Right cardiac atrium (tissue), 5 donors: ENCODE data around the gene ATF6. TPM values are rescaled to one million over a fixed set of nuclear protein-coding genes. Genes with fewer than 3 reads are reported as not detected.

Experiments used
- ATAC-seq, 2 donors: fragments of 200-7000 bp; cut with Tn5 transposase; one replicate each; pipeline versions ENCODE4 v1.8.0 to v1.9.1; 2020; ENCODE audit warnings: moderate library complexity in 2 of 2, mild to moderate bottlenecking in 1 of 2
- DNase-seq, 3 donors: peaks; one replicate each; pipeline ENCODE4 v3.0.0-alpha.2; 2020
- H3K27ac ChIP-seq: one replicate; pipeline ENCODE4 v1.5.1; 2013; ENCODE audit warnings: mild to moderate bottlenecking, low read length, control low read depth, moderate library complexity
- H3K27me3 ChIP-seq: one replicate; pipeline ENCODE4 v1.6.1; 2013; ENCODE audit not compliant: control insufficient read depth, insufficient read depth
- H3K4me1 ChIP-seq: one replicate; pipeline ENCODE4 v1.6.1; 2013; ENCODE audit warnings: low read length; ENCODE audit not compliant: control insufficient read depth, insufficient read depth
- H3K4me3 ChIP-seq: one replicate; pipeline ENCODE4 v1.5.1; 2013; ENCODE audit warnings: low read length, control low read depth
- H3K9me3 ChIP-seq: one replicate; pipeline ENCODE4 v1.6.1; 2013; ENCODE audit warnings: low read length; ENCODE audit not compliant: control insufficient read depth
- WGBS: extraction: QIAGEN DNeasy Blood & Tissue Kit; methylation state at CpG from one replicate; pipeline ENCODE4 v1.1.7; 2013; 5-methylcytosine and 5-hydroxymethylcytosine counted together
- intact Hi-C, 4 donors: fragments of 100-400 bp; cut with DNase I; formaldehyde crosslinking; loops; one replicate each; pipeline versions ENCODE4 v1.11.0 to v1.14.0; 2022 to 2023
- polyA plus RNA-seq: library from polyadenylated mRNA; stranded (reverse); fragments of 200-250 nt; gene quantifications from one replicate; pipeline ENCODE4 v1.2.3, GENCODE V29; 2013
- total RNA-seq, 4 donors: library from RNA; stranded (reverse); fragmentation: NEBNext Ultra II Directional; extraction: Animal tissue kit (Norgen Biotek cat#: 25700); gene quantifications; one replicate each; pipeline ENCODE4 v1.2.1, GENCODE V29; 2021
- donor health status: healthy with polysubstance abuse.
- donor health status: DM: no; HTN: yes; CAD: no.
- donor health status: DM: no; HTN: no; CAD: no.
- donor health status: DM: no; HTN: yes; CAD: no; lungs with severe emphysema.
- donor health status: DM: yes; HTN: yes; CAD: no.

ATF6 gene
- total and polyA plus RNA-seq, 5 donors: 5.7 to 18.5 (median 15.6) TPM

DNA sequence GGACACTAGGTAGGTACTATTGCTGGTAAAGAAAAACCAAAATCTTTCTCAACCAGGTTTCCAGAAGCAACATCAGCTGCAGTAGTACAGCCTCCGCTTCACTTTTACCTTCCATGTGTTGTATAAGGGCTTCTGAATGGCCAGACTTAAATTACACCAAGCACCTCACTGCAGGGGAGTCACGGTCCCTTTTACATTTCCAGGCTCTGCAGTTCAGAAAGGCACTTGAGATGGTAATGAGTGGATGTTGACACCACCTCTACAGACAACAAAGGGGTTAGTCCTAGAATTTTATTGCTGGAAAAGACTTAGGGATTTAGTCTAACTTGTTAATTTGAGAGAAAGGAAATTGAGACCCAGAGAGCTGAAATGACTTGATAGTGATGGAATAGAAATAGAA is 28.5 kb upstream of the ATF6 start:
- no peak for ATAC-seq
- Histone ChIP-seq H3K4me3 (no peak overlapping the region), H3K4me1 (peaks cover 1% of the 10 kb centered on the region), H3K27me3 (no peaks in the 10 kb centered on the region), H3K27ac (no peak overlapping the region), H3K9me3 (no peaks in the 10 kb centered on the region)
- no peak for DNase-seq
- intact Hi-C loops: no loop called here
- WGBS: 67% methylated on average over 2 of the region's 2 CpGs

DNA sequence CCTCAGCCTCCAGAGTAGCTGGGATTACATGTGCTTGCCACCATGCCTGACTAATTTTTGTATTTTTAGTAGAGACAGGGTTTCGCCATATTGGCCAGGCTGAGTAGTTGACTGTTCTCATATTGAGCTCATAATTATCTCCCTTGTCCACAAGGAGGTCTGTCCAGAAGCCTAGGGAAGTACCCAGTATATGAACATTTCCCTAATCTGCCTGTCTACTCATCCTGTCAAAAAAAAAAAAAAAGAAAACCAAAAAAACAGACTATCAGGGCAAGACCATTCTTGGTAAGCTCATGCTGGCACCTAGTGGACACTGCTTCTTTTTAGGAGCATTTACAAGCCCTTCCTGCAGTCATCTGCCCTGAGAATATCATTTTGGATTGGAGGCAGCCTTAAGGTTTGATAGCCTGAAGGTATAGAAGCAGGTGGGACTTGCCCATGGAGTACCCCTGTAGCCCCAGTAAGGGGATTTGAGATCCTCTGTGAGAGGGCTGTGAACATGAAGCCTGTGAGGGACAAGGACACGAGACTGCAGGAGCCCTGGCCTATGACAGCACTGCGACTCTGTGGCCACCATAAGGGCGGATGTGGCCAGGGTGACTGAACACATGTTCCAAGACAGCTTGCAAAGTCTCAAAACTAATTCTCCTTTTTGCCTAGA is 27.4 kb upstream of the ATF6 start:
- peak; percentile 73 for ATAC-seq
- Histone ChIP-seq H3K4me1 (peaks cover 1% of the 10 kb centered on the region), H3K27ac (no peak overlapping the region), H3K9me3 (no peaks in the 10 kb centered on the region), H3K27me3 (no peaks in the 10 kb centered on the region), H3K4me3 (no peak overlapping the region)
- intact Hi-C loops: no loop called here
- 83% methylated on average over 4 of the region's 4 CpGs for WGBS
- DNase-seq: peak; percentile 36 to 73 (median 69)

DNA sequence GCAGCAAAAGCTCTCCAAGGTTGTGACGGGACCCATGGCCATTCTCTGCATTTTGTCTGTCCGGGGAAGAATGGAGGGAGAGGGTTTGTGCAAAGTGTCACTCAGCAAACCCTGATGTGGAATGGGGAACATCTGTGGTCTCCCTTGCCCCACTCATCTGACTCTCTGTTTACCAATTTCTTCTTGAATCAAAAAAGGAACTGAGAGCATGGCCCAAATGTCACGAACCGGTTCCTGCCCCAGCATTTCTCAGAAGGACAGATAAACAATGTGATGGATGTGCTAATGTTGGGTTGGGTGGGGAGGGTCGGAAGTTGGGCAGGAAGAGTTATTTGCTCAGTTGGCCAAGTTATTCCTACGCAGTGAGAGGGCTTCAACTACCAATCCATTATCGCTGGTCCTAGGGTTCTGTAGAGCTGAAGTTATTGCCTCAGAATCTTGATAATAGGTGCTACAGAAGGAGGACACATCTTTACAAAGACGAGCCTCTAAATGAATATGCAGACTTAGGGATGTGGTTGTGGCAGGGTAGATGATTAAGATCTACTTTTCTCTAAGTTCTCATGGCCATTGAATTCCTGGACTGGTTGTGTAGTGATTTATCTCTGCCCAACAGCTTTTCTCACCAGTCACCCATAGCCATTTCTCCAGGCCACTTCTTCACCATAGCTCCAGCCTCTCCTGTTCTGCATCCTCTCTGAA is 26.1 kb upstream of the ATF6 start:
- Histone ChIP-seq H3K27me3 (no peaks in the 10 kb centered on the region), H3K4me3 (no peak overlapping the region), H3K4me1 (peaks cover 1% of the 10 kb centered on the region), H3K27ac (peak overlapping the region; percentile 37), H3K9me3 (no peaks in the 10 kb centered on the region)
- no peak for DNase-seq
- 43% methylated on average over 8 of the region's 8 CpGs for WGBS
- ATAC-seq: peak; percentile 41 to 42
- intact Hi-C loops: loop anchor here in 3 of 4 donors (5.0 to 10.0 kb wide), 5 partner anchors 93 to 255 kb away; no protein-coding TSS in a partner anchor

DNA sequence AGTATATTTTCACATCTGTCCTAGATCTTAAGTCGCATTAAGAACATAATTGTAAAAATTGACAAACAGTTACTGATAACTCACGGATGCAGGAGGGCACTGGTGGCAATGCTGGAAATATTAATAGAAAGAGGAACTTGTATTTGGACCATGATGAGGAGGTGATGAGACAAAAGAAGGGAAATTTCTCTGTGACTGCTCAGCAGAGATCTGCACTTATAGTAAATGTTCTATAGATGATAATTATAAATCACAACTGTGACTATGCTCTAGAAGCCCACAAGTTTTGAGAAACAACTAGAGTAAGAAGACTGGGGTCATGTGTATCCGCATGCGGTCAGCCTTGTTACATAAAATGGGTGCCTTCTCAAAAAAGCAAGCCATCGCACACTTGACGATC is 25.2 kb upstream of the ATF6 start:
- no peak overlapping the region for H3K27ac ChIP-seq
- peaks cover 1% of the 10 kb centered on the region for H3K4me1 ChIP-seq
- ATAC-seq (no peak), DNase-seq (no peak)
- intact Hi-C loops: loop anchor here in 3 of 4 donors (5.0 to 10.0 kb wide), 5 partner anchors 94 to 256 kb away; no protein-coding TSS in a partner anchor
- H3K9me3 ChIP-seq: no peaks in the 10 kb centered on the region
- no peaks in the 10 kb centered on the region for H3K27me3 ChIP-seq
- no peak overlapping the region for H3K4me3 ChIP-seq
- WGBS: 78% methylated on average over 6 of the region's 6 CpGs

DNA sequence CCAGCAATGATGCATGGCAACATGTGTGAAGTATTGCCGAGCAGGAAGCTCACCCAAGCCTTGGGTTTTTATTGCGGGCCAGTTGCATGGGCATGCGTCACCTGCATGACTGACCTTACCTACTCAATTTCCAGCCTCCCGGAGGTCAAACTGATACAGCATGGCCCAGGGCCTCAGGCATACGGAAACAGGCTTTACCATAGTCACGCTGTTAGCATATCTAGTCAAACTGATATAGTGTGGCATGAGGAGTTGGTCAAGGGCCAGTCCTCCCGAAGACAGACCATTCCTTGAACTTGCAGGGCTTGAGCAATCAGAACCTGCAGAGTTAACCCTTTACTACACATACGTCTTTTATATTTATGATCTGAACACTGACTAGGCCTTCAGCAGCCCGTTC is 22.9 kb upstream of the ATF6 start:
- Histone ChIP-seq H3K27ac (no peak overlapping the region), H3K9me3 (no peaks in the 10 kb centered on the region), H3K27me3 (no peaks in the 10 kb centered on the region), H3K4me1 (peaks cover 1% of the 10 kb centered on the region), H3K4me3 (no peak overlapping the region)
- DNase-seq: no peak
- ATAC-seq: no peak
- intact Hi-C loops: loop anchor here in 3 of 4 donors (5.0 to 10.0 kb wide), 5 partner anchors 96 to 258 kb away; no protein-coding TSS in a partner anchor
- WGBS: 80% methylated on average over 9 of the region's 9 CpGs

DNA sequence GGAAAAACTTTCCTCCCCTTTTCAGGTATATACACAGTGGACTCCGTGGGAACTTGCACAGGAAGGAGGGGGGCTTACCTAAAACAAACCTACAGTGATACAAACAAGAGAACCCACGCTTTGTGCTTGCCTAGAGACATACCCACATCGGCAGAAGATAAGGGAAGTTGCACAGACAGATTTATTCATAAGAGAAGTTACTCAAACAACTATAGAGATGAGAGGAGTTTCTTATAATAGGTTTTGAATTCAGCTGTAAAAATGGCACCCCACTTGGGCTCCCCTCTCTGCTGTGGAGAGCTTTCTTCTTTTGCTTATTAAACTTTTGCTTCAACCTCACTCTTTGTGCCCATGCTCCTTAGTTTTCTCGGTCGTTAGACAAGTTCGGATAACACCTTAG is 18.3 kb upstream of the ATF6 start:
- Histone ChIP-seq H3K27me3 (no peaks in the 10 kb centered on the region), H3K9me3 (no peaks in the 10 kb centered on the region), H3K4me3 (no peak overlapping the region), H3K27ac (no peak overlapping the region), H3K4me1 (peaks cover 5% of the 10 kb centered on the region)
- ATAC-seq (no peak), DNase-seq (no peak)
- 63% methylated on average over 6 of the region's 6 CpGs for WGBS
- intact Hi-C loops: loop anchor here in 3 of 4 donors (10.0 kb wide), 4 partner anchors 103 to 263 kb away; no protein-coding TSS in a partner anchor

DNA sequence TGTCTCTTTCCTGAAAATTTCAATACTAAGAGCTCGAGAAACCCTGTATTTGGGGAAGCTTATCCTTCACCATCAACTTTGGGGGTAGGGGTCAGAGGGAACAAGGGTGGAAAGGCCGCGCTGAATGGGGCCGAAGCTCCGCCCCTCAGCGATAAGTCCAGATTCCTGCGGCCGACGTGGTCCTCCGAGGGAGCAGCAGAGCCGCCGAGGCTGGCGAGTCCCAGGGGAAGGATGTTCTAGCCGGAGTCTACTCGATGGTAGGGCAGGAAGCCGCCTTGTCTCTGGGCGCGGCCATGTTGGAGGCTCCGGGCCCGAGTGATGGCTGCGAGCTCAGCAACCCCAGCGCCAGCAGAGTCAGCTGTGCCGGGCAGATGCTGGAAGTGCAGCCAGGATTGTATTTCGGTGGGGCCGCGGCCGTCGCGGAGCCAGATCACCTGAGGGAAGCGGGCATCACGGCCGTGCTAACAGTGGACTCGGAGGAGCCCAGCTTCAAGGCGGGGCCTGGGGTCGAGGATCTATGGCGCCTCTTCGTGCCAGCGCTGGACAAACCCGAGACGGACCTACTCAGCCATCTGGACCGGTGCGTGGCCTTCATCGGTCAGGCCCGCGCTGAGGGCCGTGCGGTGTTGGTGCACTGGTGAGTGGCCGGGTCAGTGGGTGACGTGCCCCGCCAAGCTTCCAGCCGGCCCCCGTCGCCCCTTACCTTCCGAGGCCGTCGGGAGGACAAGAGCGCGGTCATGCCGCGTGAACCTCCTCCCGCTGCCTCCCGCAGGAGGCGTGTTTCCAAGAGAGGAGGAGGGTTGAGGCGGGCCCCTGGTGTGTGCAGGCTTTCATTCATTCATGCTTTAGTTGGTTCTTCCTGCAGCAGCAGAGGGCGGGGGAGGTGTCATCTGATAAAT is 16.4 kb upstream of the ATF6 start, which contains the start of gene DUSP12:
TSS of gene DUSP12 (plus strand) at position 278 of the 899 bp plus-strand sequence. CDS start at position 294, 16 bp downstream.
- peak; percentile 96 to 98 (median 97) for DNase-seq
- Histone ChIP-seq H3K4me3 (peak within 1 kb of the TSS; percentile 81), H3K9me3 (no peaks in the 10 kb centered on the region), H3K4me1 (peaks cover 5% of the 10 kb centered on the region), H3K27ac (peak within 1 kb of the TSS; percentile 86), H3K27me3 (no peaks in the 10 kb centered on the region)
- intact Hi-C loops: loop anchor here in 3 of 4 donors (10.0 kb wide), 4 partner anchors 105 to 265 kb away; no protein-coding TSS in a partner anchor
- under 1% methylated on average over 65 of the region's 65 CpGs for WGBS
- peak; percentile 99 for ATAC-seq

DNA sequence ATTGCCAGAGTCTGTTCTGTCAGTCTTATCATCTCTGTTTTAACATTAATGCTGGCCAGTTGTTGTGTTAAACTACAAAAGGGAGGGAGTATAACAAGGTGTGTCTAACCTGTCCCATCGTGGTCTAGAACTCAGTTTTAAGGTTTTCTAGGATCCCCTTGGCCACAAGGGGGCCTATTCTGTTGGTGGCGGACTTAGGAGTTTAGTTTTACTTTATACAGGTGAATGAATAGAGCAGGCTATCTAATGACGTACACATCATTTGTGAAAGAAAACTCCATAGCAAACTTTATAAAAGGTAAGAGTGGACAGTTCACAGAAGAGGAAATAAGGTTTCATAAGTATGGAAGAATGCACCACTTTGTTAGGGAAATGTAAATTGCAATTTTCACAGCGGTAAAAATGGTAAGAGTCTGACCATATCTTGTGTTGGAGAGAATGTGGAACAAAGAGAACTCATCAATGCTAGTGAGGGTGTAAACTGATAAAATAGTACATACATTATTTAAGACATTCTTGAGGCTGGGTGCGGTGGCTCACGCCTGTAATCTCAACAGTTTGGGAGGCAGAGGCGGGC is 2.5 kb upstream of the ATF6 start:
- Histone ChIP-seq H3K9me3 (no peaks in the 10 kb centered on the region), H3K4me1 (peaks cover 2% of the 10 kb centered on the region), H3K27me3 (no peaks in the 10 kb centered on the region), H3K4me3 (no peak overlapping the region), H3K27ac (no peak overlapping the region)
- peak in 1 of 3 donors; percentile 41 for DNase-seq
- 70% methylated on average over 7 of the region's 7 CpGs for WGBS
- no peak for ATAC-seq
- intact Hi-C loops: no loop called here

DNA sequence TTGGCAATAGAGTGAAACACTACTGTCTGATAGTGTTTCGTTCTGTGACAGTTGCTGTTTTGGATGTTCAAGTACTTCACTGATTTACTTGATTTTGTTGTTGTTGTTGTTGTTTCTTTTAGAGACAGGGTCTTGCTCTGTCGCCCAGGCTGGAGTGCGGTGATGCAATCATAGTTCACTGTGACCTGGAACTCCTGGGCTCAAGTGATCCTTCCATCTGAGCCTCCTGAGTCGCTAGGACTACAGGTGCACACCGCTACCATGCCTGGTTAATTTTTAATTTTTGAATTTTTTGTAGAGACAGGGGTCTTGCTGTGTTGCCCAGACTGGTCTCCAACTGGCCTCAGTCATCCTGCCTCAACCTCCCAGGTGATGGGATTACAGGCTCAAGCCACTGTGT is 2.3 kb downstream of the ATF6 start:
- Histone ChIP-seq H3K27me3 (no peaks in the 10 kb centered on the region), H3K4me3 (no peak overlapping the region), H3K9me3 (no peaks in the 10 kb centered on the region), H3K27ac (no peak overlapping the region), H3K4me1 (peaks cover 2% of the 10 kb centered on the region)
- WGBS: 93% methylated on average over 5 of the region's 5 CpGs
- ATAC-seq: no peak
- intact Hi-C loops: no loop called here
- DNase-seq: no peak

DNA sequence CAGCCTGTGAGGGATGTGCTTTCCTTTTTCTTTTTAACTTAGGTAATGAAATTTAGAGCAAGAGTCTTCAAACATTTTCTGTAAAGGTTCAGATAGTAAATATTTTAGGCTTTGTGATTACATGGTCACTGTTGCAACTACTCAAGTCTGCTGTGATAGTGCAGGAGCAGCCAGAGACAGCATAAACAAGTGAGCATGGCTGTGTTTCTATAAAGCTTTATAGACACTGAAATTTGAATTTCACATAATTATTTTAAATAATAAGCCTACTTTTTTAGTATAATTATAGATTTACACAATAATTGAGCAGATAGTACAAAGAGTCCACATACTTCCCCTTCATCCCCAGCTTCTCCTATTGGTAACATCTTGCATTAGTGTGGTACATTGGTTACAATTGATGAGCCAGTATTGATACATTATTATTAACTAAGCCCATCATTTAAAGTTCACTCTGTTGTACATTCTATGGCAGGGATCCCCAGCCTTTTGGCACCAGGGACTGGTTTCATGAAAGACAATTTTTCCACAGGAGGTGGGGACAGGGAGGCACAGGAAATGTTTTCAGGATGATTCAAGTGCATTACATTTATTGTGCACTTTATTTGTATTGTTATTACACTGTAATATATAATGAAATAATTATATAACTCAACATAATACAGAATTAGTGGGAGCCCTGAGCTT is 3.0 kb downstream of the ATF6 start:
- no peak for ATAC-seq
- H3K4me1 ChIP-seq: peaks cover 2% of the 10 kb centered on the region
- H3K27me3 ChIP-seq: no peaks in the 10 kb centered on the region
- DNase-seq: no peak
- no peaks in the 10 kb centered on the region for H3K9me3 ChIP-seq
- H3K4me3 ChIP-seq: no peak overlapping the region
- no peak overlapping the region for H3K27ac ChIP-seq
- intact Hi-C loops: no loop called here
